Keratinocyte (primary cell): ENCODE measurements around the gene BRPF1.

Experiments used
- CTCF ChIP-seq, 3 experiments: IDR thresholded peaks in 1 of 3; conservative IDR thresholded peaks in 1 of 3; optimal IDR thresholded peaks in 1 of 3; 2 replicates in 2 of 3; 3 replicates in 1 of 3; pipeline versions ENCODE3 to v1.5.1; 2011; ENCODE audit warnings: low read length in 3 of 3, mild to moderate bottlenecking in 3 of 3, moderate library complexity in 2 of 3, control low read depth in 1 of 3, inconsistent platforms in 1 of 3; ENCODE audit not compliant: insufficient read depth in 2 of 3; ENCODE audit errors: extremely low read depth in 1 of 3
- EZH2 ChIP-seq: IDR thresholded peaks from one replicate; pipeline ENCODE4 v1.6.1; 2012; ENCODE audit warnings: inconsistent platforms, mild to moderate bottlenecking, low read length, moderate library complexity

GRCh38 chr3:9698293-9698692, 33.2 kb upstream of the BRPF1 start:
- TF ChIP-seq CTCF (optimal IDR thresholded peaks at IDR 0.05 in 1 of 3, IDR thresholded peaks at IDR 0.05 in 1 of 3, conservative IDR thresholded peaks at IDR 0.05 in 1 of 3; ENCODE audit: extremely low read depth in 1 of 3, insufficient read depth in 2 of 3, low read length in 3 of 3) (no peak), EZH2 (no peak)
